ENCODE results near the gene DGKD. TPM values are rescaled to one million over a fixed set of nuclear protein-coding genes. Genes with fewer than 3 reads are reported as not detected.

DGKD gene
- total RNA-seq, 1 donor from 2014 or later: 18.8 TPM

DNA sequence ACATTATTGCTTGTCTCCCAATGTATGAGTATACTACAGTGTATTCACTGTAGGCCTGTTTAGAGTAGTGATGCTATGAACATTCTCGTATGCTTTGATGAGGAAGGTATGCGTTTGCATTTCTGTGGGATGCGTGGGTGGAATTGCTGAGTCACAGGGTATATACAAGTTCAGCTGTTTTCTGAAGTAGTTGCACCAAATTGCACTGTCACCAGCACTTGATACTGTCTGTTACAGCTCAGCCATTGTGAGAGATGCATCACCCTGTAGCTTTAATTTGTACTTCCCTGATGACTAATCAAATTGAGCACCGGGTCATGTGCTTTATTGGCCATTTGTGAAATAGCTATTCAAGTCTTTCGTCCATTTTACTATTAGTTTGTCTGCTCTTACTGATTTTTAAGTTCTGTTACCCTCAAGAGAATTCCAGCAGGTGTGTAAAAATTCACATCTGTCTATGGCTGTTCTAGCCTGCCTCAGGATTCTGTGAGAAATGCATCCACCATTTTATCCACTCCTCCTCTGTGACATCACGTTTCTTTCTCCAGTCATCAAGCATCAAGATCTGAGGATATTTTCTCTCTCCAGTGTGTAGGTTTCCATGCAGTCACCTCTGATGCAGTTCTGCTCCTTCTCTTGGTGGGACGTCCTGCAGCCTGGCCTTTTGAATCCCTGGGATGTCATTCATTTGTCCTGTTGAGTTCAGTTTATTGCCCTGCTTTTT lies 72.5 kb downstream of the DGKD start:
- DNase-seq (ENCODE audit: low spot score): no peak

- DNase-seq (ENCODE audit: low spot score): no peak
Observed at GRCh38 chr2:233428008-233428407, 73.7 kb downstream of the DGKD start.

GRCh38 chr2:233428438-233428837 lies 74.1 kb downstream of the DGKD start:
- DNase-seq (ENCODE audit: low spot score): no peak

DNA sequence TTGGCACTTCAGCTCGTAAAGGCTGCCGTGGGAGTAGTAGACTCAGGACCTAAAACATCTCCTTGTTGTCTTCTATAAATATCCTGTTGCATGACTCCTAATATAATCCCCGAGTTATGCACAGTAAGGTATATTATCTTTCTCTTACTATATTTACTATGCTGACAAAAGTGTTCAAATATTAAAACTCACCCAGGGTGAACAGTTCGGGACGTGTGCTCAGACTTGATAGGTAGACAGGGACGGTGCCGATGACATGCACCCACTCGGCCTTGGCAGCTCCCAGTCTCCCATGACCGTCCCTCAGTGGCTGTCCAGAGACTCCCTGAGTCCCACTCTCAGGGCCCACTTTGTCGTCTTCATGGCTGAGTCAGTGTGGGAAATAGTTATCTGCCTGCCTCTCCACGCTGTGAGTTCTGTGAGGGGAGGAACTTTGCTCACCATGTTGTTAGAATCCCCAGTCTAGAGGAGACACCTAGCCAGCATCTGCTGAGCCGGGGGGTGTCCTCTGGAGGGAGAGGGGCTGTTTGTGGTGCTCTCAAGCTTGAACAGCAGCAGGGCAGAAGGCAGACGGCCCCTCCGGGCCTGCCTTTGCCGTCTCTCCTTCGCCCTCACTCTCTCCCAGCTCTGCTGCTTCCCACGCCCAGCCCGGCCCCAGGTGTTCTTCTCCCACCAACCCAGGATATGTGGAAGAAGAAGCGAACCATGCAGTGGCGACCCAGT lies 75.0 kb downstream of the DGKD start:
- no peak for DNase-seq (ENCODE audit: low spot score)

GRCh38 chr2:233430081-233430480 lies 75.8 kb downstream of the DGKD start:
- DNase-seq (ENCODE audit: low spot score): peak; percentile 43

GRCh38 chr2:233430651-233431050 lies 76.4 kb downstream of the DGKD start:
- no peak for DNase-seq (ENCODE audit: low spot score)

DNA sequence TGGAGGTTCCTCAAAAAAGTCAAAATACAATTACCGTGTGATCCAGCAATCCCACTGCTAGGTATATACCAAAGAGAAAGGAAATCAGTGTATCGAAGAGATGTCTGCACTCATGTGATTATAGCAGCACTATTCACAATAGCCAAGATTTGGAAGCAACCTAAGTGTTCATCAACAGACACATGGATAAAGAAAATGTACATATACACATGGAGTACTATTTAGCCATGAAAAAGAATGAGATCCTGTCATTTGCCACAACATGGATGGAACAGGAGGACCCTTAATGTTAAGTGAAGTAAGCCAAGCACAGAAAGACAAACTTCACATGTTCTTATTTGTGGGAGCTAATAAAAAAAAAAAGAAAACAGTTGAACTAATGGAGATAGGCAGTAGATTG lies 78.7 kb downstream of the DGKD start:
- DNase-seq (ENCODE audit: low spot score): no peak

DNA sequence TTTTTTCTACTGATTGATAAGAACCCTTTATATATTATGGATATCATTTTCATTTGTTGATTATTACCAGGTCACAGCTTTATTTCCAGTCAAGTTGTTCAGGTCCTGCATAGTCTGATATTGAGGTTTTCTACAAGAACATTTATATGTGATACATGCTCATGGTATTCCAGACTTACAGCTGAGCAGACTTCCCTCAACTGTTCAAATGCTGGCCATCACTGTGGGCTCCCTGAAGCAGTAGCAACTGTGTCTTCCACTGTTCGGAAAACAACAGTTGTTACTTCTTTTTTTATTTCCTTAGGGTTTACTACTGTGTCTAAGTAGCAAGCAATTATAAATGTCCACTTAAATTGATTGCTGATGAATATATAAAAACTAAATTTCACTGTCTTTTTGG lies 79.5 kb downstream of the DGKD start:
- no peak for DNase-seq (ENCODE audit: low spot score)

- DNase-seq (ENCODE audit: low spot score): no peak
Observed at GRCh38 chr2:233434666-233435330, 80.5 kb downstream of the DGKD start.

- no peak for DNase-seq (ENCODE audit: low spot score)
Observed at GRCh38 chr2:233435436-233436190, 81.3 kb downstream of the DGKD start.

GRCh38 chr2:233436191-233436581 lies 81.9 kb downstream of the DGKD start:
- DNase-seq (ENCODE audit: low spot score): no peak

GRCh38 chr2:233436691-233437438 lies 82.6 kb downstream of the DGKD start:
- DNase-seq (ENCODE audit: low spot score): no peak

GRCh38 chr2:233437439-233437955 lies 83.2 kb downstream of the DGKD start:
- DNase-seq (ENCODE audit: low spot score): no peak

DNA sequence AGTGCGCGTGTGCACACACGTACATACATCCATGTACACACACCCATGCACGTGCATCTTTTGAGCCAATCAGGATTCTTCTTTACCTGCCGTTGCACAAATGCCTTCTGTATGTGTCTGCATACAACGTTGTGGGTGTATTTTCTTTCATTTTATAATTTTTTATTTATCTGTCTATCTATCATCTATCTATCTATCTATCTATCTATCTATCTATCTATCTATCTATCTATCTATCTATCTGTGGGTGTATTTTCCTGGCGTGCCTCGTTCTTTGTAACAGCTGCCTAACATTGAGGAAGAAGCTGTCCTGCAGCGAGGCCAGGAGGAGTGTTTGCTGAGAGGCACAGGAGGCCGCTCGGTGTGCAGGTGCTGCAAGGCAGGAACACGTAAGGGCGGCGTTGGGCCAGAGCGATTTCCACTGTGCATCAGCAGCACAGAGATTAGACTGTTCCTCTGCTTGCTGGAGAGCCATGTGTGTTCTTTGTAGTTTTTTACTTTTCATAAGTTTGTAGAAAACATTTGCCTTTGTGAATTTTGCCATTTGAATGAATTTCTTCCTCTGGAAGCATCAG lies 84.4 kb downstream of the DGKD start:
- no peak for DNase-seq (ENCODE audit: low spot score)

DNA sequence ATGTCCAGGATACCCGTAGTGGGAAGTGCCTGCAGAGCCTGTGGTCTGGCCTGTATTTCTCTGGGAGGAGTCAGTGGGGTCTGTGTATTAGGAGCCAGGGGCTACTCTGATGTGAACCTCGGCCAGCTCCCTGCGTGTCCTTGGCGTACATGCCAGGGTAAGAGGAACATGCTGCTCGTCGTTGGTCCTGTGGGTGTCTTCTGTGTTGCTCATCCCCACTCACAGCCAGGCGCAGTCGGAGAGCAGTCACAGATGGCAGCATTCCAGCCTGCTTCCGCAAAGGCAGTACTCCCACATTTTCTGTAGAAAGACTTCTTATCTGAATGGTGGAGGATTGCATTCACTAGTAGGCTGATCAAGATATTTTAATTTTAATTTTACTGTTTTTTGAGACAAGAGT lies 84.9 kb downstream of the DGKD start:
- DNase-seq (ENCODE audit: low spot score): peak; percentile 26

DNA sequence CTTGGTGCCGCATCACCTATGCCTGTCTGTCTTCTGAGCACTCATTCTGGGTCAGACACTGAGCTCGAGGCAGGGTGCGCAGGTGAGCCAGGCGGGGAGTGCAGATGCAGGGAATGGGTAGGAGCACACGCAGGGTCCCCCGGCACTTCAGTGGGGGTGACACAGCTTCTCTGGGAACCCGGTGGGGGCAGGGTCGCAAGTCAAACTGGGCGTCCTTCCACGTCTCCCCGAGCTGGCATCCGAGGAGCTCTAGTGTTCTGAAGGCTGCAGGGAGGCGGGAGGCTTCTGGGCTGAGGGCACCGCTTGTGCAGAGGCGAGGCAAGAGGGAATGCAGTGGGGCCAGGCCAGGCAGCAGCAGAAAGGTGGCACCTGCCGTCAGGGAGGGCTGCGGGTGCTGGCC lies 86.0 kb downstream of the DGKD start:
- DNase-seq (ENCODE audit: low spot score): no peak

DNA sequence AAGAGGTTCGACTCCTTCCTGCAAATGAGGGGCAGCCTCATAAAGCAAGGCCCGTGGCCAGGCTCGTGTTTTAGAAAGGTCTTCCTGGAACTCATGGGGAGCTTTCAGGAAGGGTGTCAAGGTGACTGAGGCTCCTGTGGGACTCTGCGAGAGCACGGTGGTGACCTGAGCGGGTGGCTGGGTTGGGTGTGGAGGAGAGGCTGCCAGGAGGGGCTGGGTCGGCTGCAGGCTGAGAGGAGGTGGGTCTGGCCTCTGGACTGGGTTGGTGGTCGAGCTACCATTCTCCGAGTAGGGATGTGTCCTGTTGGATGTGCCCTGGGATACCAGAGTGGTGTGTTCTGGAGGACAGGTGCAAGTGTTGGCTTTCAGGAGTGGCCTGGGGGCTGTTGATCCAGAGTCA lies 86.4 kb downstream of the DGKD start:
- DNase-seq (ENCODE audit: low spot score): no peak

DNA sequence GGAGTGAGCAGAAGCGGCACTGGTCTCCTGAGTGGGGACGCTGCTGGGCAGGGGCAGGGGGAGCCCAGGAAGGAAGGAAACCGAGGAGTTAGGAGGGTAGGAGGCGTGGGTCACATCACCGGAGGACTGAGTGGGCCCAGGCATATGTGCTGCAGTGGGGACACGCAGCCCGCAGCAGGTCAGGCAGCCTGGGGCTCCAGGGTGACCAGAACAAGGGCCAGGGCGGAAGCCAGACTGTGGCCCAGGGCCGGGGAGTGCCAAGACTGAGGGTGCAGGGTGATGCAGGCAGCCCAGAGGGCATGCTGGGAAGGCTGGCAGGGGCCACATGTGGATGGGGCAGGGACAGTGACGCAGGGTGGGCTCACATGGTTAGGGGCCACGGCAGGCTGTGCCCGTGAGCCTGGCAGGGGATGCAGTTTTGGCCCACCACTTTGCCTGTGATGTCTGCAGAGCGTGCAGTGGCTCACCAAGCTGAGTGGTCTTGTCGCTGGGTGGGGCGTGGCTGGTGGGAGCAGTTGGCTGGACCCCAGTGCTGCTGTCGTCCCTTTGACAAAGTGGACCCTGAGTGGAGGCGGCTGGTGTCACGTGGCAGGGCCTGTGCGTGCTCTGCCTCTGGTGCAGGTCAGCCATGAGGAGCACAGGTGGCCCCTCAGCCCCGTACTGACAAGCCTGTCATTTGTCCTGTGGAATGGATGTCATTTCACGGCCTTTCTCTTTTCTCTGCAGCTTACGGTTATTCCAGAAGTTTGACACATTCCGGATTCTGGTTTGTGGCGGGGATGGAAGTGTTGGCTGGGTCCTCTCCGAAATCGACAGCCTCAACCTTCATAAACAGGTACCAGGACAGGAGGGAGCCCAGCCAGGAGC lies 87.1 kb downstream of the DGKD start:
- no peak for DNase-seq (ENCODE audit: low spot score)

GRCh38 chr2:233442028-233442310 lies 87.7 kb downstream of the DGKD start:
- DNase-seq (ENCODE audit: low spot score): no peak
